GM12873 (cell line): ENCODE data around the gene NFATC1.

Source experiments
- TF ChIP-seq, protein P1 (sequence below): IDR thresholded peaks from 2 replicates; pipeline ENCODE4 v1.5.1; 2012; ENCODE audit warnings: low read depth, mild to moderate bottlenecking, moderate library complexity, low read length, control low read depth; ENCODE audit not compliant: insufficient read depth; ENCODE audit errors: missing control alignments

NFATC1 gene

DNA sequence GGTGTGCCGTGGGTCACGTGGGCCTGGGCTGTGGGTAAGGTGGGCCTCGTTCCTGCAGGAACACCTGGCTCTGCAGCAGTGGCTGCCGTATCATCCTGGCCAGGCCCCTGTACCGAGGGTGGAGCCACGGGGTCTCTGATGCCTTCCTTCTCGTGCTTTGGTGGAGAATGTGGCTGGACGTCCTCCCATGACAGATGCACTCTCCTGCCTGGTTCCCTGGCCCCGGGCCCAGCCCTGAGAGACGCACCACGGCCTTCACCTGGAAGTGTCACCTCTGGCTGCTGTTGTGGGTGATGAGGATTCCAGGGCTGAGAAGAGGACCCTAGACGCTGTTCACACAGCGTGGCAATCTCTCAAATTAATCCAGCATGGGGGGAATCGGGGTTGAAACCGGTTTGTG is 49.5 kb downstream of the NFATC1 start:
- TF ChIP-seq, protein P1, sequence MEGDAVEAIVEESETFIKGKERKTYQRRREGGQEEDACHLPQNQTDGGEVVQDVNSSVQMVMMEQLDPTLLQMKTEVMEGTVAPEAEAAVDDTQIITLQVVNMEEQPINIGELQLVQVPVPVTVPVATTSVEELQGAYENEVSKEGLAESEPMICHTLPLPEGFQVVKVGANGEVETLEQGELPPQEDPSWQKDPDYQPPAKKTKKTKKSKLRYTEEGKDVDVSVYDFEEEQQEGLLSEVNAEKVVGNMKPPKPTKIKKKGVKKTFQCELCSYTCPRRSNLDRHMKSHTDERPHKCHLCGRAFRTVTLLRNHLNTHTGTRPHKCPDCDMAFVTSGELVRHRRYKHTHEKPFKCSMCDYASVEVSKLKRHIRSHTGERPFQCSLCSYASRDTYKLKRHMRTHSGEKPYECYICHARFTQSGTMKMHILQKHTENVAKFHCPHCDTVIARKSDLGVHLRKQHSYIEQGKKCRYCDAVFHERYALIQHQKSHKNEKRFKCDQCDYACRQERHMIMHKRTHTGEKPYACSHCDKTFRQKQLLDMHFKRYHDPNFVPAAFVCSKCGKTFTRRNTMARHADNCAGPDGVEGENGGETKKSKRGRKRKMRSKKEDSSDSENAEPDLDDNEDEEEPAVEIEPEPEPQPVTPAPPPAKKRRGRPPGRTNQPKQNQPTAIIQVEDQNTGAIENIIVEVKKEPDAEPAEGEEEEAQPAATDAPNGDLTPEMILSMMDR: no peak

DNA sequence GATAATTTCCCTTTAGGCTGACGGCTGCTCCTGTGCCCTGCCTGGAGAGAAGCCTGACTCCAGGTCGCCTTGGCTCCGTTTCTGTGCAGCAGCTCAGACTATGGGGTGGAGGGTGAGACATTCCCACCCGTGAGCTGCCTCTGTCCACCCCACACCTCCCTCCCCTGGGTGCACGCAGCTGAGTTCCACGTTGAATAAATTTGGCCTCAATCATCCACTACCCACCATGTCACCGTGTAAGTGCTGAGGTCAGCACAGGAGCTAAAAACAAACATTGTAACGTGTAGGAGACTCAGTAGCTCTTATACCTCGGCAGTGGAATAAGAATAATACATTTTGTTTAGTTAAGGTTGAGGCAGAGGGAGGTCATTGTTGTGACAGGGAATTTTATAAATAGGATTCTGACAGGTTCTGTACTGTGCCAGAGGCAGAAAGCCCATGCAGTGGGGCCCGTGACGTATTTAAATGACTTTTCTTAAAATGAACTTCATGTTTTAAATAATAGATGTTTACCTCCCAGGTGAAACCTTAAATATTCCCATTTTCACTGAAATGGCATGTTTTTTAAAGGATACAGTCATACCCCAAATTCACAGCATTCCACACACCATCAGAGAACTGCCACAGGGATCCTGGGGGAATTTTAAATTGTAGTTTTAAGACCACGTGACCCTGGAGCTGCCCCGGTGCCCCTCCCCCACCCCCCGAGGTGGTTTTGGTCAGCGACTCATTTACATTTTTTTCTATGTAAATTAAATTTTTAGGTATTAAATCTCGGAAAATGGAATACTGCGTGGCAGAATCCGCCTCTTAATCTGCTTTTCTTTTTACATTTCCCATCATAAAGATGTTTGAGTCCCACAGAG is 50.2 kb downstream of the NFATC1 start:
- TF ChIP-seq, protein P1: no peak

DNA sequence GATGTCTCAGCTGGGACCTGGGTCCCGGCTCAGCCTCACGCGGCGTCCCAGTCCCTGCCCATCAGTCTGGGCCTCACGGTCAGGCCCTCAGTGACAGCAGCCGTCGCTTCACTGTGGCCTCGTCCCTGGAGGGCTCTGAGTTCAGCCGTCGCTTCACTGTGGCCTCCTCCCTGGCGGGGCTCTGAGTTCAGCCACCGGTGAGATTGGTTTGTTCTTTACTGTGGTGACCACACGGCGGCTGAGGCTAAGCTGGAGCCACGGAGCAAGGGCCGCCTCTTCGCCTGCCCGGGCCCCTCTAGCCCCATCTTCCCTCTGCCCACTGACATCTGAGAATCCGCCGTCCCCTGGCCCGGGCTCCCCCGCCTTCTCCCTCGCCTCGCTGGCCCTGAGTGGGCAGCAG is 51.2 kb downstream of the NFATC1 start:
- TF ChIP-seq, protein P1: no peak

DNA sequence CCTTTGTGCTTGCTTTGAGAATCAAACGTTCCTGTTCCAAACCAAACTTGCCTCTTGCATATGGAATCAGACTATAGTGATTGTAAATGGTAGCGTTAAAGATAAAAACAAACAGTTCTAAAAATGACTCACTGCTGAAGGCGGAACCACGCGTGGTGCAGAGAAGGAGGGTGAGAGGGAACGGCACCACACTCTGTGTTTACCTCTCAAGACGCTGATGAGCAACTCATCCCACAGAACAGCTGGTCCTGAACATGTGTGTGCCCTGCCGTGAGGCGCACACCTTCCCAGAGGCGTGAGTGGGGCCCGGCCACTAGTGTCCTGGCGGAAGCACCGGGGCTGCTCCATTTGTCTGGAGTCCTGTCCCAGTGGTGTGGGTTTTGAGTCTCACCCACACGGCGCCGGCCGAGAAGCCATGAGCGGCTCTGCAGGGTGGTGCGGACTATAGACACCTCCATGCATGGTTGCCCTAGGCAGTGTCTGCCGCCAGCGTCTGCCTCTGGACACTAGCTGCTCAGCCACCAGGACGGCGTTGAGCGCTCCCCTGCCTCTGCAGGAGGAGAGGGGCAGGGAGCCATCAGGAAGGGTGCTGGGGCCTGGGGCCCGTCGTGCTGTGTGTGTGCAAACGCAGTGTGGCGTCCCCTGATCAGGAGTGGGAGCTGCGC is 52.1 kb downstream of the NFATC1 start:
- TF ChIP-seq, protein P1: no peak

DNA sequence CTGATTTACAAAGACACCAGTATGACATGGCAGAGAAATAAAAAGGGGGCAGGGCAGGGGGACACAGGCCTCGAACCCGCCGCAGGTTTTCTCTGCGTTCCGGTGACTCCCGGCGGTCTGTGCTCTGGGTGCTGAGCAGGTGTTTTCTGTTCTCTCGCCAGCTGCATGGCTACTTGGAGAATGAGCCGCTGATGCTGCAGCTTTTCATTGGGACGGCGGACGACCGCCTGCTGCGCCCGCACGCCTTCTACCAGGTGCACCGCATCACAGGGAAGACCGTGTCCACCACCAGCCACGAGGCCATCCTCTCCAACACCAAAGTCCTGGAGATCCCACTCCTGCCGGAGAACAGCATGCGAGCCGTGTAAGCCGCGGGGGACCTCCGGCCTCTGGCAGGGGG is 52.9 kb downstream of the NFATC1 start:
- TF ChIP-seq, protein P1: no peak

DNA sequence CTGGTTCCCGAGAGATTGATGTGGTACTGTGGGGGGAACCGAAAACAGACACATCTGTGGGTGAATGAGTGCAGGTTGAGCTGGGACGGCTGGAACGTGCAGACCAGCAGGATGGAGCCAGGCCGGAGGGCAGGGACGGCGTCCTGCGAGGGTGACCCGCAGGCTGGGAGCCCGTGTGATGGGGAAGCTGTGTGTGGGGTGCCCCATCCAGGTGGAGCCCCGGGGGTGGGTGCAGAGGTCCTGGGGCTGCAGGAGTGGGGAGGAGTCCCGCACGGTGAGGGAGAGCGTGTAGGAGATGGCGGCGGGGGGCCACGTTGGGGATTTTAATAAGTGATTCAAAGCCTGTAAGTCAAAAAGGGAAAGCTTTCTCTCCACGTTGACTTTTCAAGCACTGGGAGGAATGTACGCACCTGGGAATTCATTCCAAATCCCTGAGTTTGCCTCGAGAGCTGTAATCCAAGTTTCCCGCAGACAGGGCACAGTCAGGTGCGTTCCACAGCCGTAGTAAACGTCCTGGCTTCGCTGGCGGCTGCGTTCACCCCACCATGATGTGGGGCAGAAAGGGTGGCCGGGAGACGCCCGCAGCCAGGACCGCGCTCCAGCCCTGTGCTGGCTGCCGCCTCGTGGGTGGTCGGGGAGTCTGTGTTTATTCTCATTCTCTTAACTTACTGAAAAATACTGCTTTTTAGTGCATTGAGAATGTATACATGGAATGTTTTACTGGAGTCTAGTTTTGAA is 54.0 kb downstream of the NFATC1 start:
- TF ChIP-seq, protein P1: no peak
